Measurements from ENCODE around the gene ERFL. TPM values are rescaled to one million over a fixed set of nuclear protein-coding genes. Genes with fewer than 3 reads are reported as not detected.

The ERFL gene
- total RNA-seq, 1 experiment from 2014 or later: 3.8 TPM

DNA sequence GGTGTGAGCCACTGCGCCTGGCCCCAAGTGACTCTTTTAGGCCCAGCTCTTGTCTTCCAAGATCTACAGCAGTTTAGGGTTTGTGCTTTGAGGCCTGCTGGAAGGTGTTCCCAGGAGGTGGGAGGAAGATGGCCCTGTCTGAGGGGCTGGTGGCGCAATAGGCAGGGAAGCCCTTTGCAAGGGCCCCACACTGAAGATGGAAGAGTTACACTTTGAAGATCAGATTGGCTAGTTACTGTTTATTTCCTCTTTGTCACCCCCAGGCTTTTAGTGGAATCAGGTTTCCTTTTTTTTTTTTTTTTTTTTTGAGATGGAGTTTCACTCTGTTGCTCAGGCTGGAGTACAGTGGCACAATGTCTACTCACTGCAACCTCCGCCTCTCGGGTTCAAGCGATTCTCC, 32.7 kb upstream of the ERFL start:
- no peak overlapping the region for H3K4me2 ChIP-seq (ENCODE audit: low read depth, low read length, poor library complexity, severe bottlenecking)
- H3K9me3 ChIP-seq (ENCODE audit: low read length): no peaks in the 10 kb centered on the region
- H3K9me2 ChIP-seq (replicated peaks; ENCODE audit: insufficient read depth, low read length): no peaks in the 10 kb centered on the region
- H3K4me3 ChIP-seq (ENCODE audit: low read length): no peak overlapping the region
- no peaks in the 10 kb centered on the region for H3K27me3 ChIP-seq (ENCODE audit: low read length)
- DNase-seq: no peak
- no peak overlapping the region for H2AFZ ChIP-seq (ENCODE audit: low read length)
- H4K20me1 ChIP-seq (ENCODE audit: insufficient read depth, low read depth, low read length): no peaks in the 10 kb centered on the region
- H3K9ac ChIP-seq (ENCODE audit: low read length): no peak overlapping the region
- H3K36me3 ChIP-seq (ENCODE audit: insufficient read depth, low read length): no peaks in the 10 kb centered on the region; the same call in 1 of the 2 replicates
- H3K27ac ChIP-seq (ENCODE audit: low read length): no peak overlapping the region
- H3K4me1 ChIP-seq (ENCODE audit: low read length): peaks cover 16% of the 10 kb centered on the region
- H3K79me2 ChIP-seq (ENCODE audit: low read length): peaks cover 5% of the 10 kb centered on the region; the same call in 1 of the 2 replicates

DNA sequence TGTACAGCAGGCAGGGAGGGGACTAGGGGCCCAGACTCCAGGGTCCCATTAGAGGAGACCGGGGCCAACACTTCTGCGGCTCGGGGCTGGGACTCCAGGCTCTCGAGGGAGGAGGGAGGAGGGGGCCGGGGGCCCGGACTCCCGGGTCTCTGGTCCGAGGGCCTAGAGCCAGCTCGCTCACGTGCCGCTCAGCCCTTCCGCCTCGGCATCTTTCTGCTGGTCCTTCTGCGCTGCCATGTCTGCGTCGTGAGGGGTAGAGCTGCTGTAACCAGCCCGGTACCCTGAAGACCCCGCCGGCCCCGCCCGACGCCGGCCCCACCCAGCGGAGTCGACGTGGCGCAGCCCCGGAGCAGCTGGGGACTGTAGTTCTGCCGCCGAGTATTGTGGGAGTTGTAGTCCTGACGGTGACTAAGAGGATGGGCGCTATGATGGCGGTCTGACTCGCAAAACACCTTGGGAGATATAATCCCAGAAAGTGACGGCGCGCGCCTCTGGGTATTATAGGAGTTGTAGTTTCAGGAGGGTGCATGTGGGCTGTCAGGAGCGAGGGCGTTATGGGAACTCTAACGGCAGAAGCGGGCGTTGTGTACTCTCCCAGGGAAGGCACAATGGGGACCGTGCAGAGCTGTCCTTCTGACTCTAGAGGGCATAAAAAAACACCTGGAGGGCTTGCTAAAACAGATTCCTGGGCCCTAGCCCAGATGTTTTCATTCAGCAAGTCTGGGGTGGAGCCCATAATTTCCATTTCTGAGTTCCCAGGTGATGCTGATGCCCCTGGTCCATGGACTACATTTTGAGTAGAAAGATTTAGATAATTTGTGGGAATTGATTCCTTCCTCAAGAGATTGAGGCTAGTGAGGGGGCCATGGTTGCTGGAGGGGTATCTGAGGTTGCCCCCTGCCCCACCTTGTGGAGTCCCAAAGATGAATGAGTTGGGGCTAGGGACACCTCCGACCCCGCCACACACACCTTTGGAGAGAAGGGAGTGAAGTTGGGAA, 31.1 kb upstream of the ERFL start, which contains the start of gene RABAC1:
Gene RABAC1 (minus strand): TSS at position 266 of the 998 bp plus-strand sequence. CDS start 29 bp downstream, at position 237.
- Histone ChIP-seq H3K9me3 (ENCODE audit: low read length) (no peaks in the 10 kb centered on the region), H3K27me3 (ENCODE audit: low read length) (no peaks in the 10 kb centered on the region), H3K36me3 (ENCODE audit: insufficient read depth, low read length) (no peaks in the 10 kb centered on the region; the same call in 1 of the 2 replicates), H2AFZ (ENCODE audit: low read length) (peak within 1 kb of the TSS; percentile 88; the same call in 1 of the 2 replicates), H3K9me2 (replicated peaks; ENCODE audit: insufficient read depth, low read length) (no peaks in the 10 kb centered on the region), H3K79me2 (ENCODE audit: low read length) (peaks cover 5% of the 10 kb centered on the region; the same call in 1 of the 2 replicates), H3K4me1 (ENCODE audit: low read length) (peaks cover 16% of the 10 kb centered on the region), H3K27ac (ENCODE audit: low read length) (peak within 1 kb of the TSS; percentile 71), H3K4me2 (ENCODE audit: low read depth, low read length, poor library complexity, severe bottlenecking) (peak within 1 kb of the TSS; percentile 96), H4K20me1 (ENCODE audit: insufficient read depth, low read depth, low read length) (no peaks in the 10 kb centered on the region), H3K4me3 (ENCODE audit: low read length) (peak within 1 kb of the TSS; percentile 92), H3K9ac (ENCODE audit: low read length) (peak within 1 kb of the TSS; percentile 95)
- DNase-seq: peak; percentile 96

DNA sequence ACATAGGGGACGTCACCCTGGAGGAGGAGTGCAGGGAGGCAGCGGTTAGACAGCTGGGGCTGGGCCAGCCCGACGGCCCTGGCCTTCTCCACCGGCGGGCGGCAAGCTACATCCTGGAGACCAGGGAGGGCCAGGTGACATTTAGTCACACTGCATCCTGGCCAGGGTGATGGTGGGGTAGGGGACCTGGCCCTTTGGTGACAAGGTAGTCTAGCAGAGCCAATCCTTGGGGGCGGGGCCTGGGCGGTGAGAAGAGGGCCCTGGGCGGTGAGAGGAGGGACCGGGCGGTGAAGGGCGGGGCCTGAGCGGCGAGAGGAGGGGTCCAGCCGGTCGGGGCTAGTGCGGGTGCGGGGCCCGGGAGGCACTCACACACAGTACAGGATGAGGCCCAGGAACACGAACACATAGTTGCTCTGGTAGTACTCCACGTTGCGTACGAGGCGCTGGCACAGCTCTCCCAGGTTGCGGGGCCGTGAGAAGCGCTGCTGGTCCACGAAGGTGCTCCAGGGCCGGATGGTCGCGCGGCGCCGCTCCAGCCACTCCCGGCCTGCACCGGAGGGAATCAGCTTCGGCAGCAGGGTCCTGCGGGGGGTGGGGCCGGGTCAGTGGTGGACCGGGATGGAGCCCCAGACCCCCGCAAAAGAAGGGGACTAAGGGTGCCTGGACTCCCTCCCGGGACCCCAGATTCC, 30.3 kb upstream of the ERFL start:
- H3K4me2 ChIP-seq (ENCODE audit: low read depth, low read length, poor library complexity, severe bottlenecking): peak overlapping the region; percentile 96
- DNase-seq: peak; percentile 91
- H3K4me3 ChIP-seq (ENCODE audit: low read length): peak overlapping the region; percentile 92
- H3K4me1 ChIP-seq (ENCODE audit: low read length): peaks cover 16% of the 10 kb centered on the region
- peak overlapping the region; percentile 95 for H3K9ac ChIP-seq (ENCODE audit: low read length)
- H3K9me3 ChIP-seq (ENCODE audit: low read length): no peaks in the 10 kb centered on the region
- peak overlapping the region; percentile 70; the same call in 1 of the 2 replicates for H2AFZ ChIP-seq (ENCODE audit: low read length)
- peak overlapping the region; percentile 71 for H3K27ac ChIP-seq (ENCODE audit: low read length)
- no peaks in the 10 kb centered on the region for H3K27me3 ChIP-seq (ENCODE audit: low read length)
- H3K9me2 ChIP-seq (replicated peaks; ENCODE audit: insufficient read depth, low read length): no peaks in the 10 kb centered on the region
- no peaks in the 10 kb centered on the region; the same call in 1 of the 2 replicates for H3K36me3 ChIP-seq (ENCODE audit: insufficient read depth, low read length)
- no peaks in the 10 kb centered on the region for H4K20me1 ChIP-seq (ENCODE audit: insufficient read depth, low read depth, low read length)
- peaks cover 5% of the 10 kb centered on the region; the same call in 1 of the 2 replicates for H3K79me2 ChIP-seq (ENCODE audit: low read length)

DNA sequence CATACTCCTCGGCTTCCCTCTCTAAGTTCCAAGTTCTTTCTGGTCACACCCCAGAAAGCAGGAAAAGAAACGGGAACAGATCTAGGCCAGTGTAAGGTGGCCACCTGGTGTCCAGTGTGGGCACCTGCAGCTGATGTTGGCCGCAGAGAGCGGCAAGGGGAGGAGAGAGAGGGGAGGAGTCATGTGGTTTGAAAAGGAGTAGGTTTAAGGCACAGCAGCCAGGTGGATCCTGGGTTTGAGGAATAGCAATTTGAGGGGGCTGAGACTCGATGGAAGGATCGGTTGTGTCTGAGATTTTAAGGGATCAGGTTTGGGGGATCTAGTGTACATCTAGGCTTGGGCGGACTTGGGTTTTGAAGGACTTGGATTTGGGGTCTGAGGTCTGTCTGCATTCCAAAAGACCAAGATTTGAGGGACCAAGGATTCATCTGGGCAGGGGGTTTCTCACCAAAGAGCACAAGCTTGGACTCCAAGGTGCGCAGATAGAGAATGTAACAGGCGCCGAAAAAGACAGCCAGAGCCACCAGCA, 29.7 kb upstream of the ERFL start:
- H3K9me3 ChIP-seq (ENCODE audit: low read length): no peaks in the 10 kb centered on the region
- H3K79me2 ChIP-seq (ENCODE audit: low read length): peaks cover 5% of the 10 kb centered on the region; the same call in 1 of the 2 replicates
- DNase-seq: peak; percentile 85
- peak overlapping the region; percentile 96 for H3K4me2 ChIP-seq (ENCODE audit: low read depth, low read length, poor library complexity, severe bottlenecking)
- no peaks in the 10 kb centered on the region; the same call in 1 of the 2 replicates for H3K36me3 ChIP-seq (ENCODE audit: insufficient read depth, low read length)
- no peak overlapping the region for H2AFZ ChIP-seq (ENCODE audit: low read length)
- no peaks in the 10 kb centered on the region for H4K20me1 ChIP-seq (ENCODE audit: insufficient read depth, low read depth, low read length)
- H3K27me3 ChIP-seq (ENCODE audit: low read length): no peaks in the 10 kb centered on the region
- H3K9ac ChIP-seq (ENCODE audit: low read length): peak overlapping the region; percentile 95
- H3K9me2 ChIP-seq (replicated peaks; ENCODE audit: insufficient read depth, low read length): no peaks in the 10 kb centered on the region
- H3K4me3 ChIP-seq (ENCODE audit: low read length): peak overlapping the region; percentile 92
- peak overlapping the region; percentile 31; the same call in 1 of the 2 replicates for H3K27ac ChIP-seq (ENCODE audit: low read length)
- peaks cover 16% of the 10 kb centered on the region for H3K4me1 ChIP-seq (ENCODE audit: low read length)

DNA sequence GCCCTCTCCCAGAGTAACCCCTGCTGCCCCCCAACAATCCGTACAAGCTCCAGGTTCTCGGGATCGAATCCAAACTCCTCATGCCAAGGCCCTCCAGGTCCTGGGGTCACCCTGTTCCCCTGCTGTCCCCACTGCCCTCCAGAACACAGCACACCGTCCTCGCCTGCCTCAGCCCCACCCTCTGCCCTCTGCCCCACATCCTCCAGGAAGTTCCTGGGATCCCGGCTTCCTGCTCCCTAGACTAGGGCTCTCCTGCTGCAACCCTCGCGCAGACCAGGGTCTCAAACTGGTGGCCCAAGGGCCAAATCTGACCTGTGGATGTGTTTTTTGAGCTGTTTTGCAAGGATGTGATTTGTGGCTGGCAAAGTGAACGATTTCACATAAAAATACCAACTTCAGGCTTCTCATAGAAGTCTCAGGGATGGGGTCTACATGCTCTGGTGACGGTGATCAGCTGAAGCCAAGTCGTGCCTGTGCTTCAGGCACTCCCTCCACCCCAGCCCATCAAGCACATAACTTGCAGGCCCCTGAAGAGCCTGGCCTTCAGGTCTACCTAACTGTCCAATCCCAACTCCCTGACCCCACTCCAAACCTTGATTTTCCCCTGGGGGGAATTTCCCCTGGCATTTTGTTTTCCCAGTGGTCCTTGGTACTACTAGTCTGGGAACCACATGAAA, 29.1 kb upstream of the ERFL start:
- Histone ChIP-seq H2AFZ (ENCODE audit: low read length) (no peak overlapping the region), H3K4me2 (ENCODE audit: low read depth, low read length, poor library complexity, severe bottlenecking) (peak overlapping the region; percentile 96), H3K4me3 (ENCODE audit: low read length) (peak overlapping the region; percentile 92; the same call in 1 of the 2 replicates), H3K9me2 (replicated peaks; ENCODE audit: insufficient read depth, low read length) (no peaks in the 10 kb centered on the region), H3K79me2 (ENCODE audit: low read length) (peaks cover 5% of the 10 kb centered on the region; the same call in 1 of the 2 replicates), H3K9me3 (ENCODE audit: low read length) (no peaks in the 10 kb centered on the region), H3K36me3 (ENCODE audit: insufficient read depth, low read length) (no peaks in the 10 kb centered on the region; the same call in 1 of the 2 replicates), H3K27ac (ENCODE audit: low read length) (no peak overlapping the region), H4K20me1 (ENCODE audit: insufficient read depth, low read depth, low read length) (no peaks in the 10 kb centered on the region), H3K4me1 (ENCODE audit: low read length) (peaks cover 16% of the 10 kb centered on the region), H3K9ac (ENCODE audit: low read length) (peak overlapping the region; percentile 95; the same call in 1 of the 2 replicates), H3K27me3 (ENCODE audit: low read length) (no peaks in the 10 kb centered on the region)
- DNase-seq: no peak

DNA sequence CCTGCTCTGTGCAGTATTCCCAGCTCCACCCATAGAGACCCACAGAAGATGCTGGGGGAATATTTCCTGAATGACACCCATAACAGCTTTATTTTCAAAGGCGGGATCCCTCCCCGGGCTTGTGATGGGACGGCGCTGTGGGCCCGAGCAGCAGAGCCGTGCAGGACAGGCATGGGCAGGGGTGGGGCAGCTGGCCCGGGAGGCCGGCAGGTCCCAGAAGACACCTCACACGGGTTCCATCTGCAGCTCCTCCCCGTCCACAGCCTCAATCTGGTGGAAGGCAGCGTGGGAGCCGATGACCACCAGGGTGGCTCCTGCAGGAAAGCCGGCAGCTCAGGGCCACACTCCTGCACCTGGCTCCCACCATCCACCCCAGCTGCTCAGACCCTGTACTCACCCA, 28.4 kb upstream of the ERFL start:
- H3K4me1 ChIP-seq (ENCODE audit: low read length): peaks cover 16% of the 10 kb centered on the region
- no peak overlapping the region for H3K4me2 ChIP-seq (ENCODE audit: low read depth, low read length, poor library complexity, severe bottlenecking)
- peaks cover 5% of the 10 kb centered on the region; the same call in 1 of the 2 replicates for H3K79me2 ChIP-seq (ENCODE audit: low read length)
- no peaks in the 10 kb centered on the region for H4K20me1 ChIP-seq (ENCODE audit: insufficient read depth, low read depth, low read length)
- no peak for DNase-seq
- H3K9ac ChIP-seq (ENCODE audit: low read length): no peak overlapping the region
- no peaks in the 10 kb centered on the region for H3K27me3 ChIP-seq (ENCODE audit: low read length)
- H3K27ac ChIP-seq (ENCODE audit: low read length): no peak overlapping the region
- no peaks in the 10 kb centered on the region for H3K9me3 ChIP-seq (ENCODE audit: low read length)
- no peak overlapping the region for H3K4me3 ChIP-seq (ENCODE audit: low read length)
- no peaks in the 10 kb centered on the region for H3K9me2 ChIP-seq (replicated peaks; ENCODE audit: insufficient read depth, low read length)
- no peaks in the 10 kb centered on the region; the same call in 1 of the 2 replicates for H3K36me3 ChIP-seq (ENCODE audit: insufficient read depth, low read length)
- H2AFZ ChIP-seq (ENCODE audit: low read length): no peak overlapping the region

DNA sequence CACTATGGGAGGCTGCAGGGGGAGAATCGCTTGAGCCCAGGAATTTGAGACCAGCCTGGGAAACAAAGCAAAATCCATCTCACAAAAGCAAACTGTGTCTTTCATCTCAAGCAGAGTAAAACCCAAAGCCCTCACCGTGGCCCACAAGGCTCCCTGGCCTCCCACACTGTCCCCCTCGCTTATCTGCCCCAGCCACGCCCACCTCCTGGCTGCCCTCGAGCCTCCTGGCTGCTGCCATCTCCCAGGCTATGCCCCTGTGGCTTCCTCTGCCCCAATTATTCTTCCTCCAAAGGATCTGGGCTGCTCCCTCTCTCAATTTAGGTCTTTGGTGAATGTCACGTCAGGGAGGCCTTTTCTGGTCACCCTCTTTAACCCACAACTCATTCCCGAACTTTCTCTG, 27.3 kb upstream of the ERFL start:
- no peaks in the 10 kb centered on the region for H3K27me3 ChIP-seq (ENCODE audit: low read length)
- DNase-seq: no peak

More for the DNA sequence above, 27.3 kb upstream of the ERFL start:
- Histone ChIP-seq H3K4me3 (ENCODE audit: low read length) (no peak overlapping the region), H3K9me3 (ENCODE audit: low read length) (no peaks in the 10 kb centered on the region), H4K20me1 (ENCODE audit: insufficient read depth, low read depth, low read length) (no peaks in the 10 kb centered on the region), H3K9ac (ENCODE audit: low read length) (no peak overlapping the region), H3K27ac (ENCODE audit: low read length) (no peak overlapping the region), H3K4me2 (ENCODE audit: low read depth, low read length, poor library complexity, severe bottlenecking) (no peak overlapping the region), H2AFZ (ENCODE audit: low read length) (no peak overlapping the region), H3K4me1 (ENCODE audit: low read length) (peaks cover 20% of the 10 kb centered on the region), H3K79me2 (ENCODE audit: low read length) (peaks cover 5% of the 10 kb centered on the region; the same call in 1 of the 2 replicates), H3K9me2 (replicated peaks; ENCODE audit: insufficient read depth, low read length) (no peaks in the 10 kb centered on the region), H3K36me3 (ENCODE audit: insufficient read depth, low read length) (no peaks in the 10 kb centered on the region; the same call in 1 of the 2 replicates)

Measured in Karpas-422 (cell line).